ENCODE results near the gene TBX18.

The TBX18 gene

DNA sequence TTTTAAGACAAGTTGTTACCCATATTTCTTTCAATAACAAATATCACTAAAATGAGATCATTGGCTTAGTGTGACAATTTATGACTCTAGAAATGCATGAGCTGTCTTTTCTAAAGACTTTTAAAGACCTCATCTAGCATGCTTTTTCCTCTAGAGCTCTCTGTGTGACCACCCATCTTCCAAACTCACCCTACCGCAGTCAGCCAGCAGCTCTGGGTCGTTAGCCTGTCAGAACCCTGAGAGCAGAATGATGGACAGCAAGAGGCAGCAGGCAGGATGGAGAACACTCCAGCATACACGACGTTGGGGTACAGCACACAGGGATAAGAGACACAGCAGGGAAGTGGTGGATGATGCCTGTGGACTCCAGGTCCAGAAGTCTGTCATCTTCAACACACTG lies 45.1 kb upstream of the TBX18 start:
- Histone ChIP-seq H3K27ac (ENCODE audit: extremely low read depth, low read depth, low read length) (no peak overlapping the region), H3K9me3 (ENCODE audit: control insufficient read depth, insufficient read depth, low read depth, low read length) (no peaks in the 10 kb centered on the region), H3K4me1 (ENCODE audit: control insufficient read depth, insufficient read depth, low read length) (no peaks in the 10 kb centered on the region), H3K4me3 (ENCODE audit: low read depth, low read length) (no peak overlapping the region), H3K36me3 (ENCODE audit: control insufficient read depth in 2 of 2, insufficient read depth in 1 of 2, low read length in 2 of 2) (no peaks in the 10 kb centered on the region)
- ChIA-PET POLR2A (no interaction called here), CTCF (no interaction called here)
- TF ChIP-seq SP7 (tag by site-specific recombination; IDR thresholded peaks at IDR 0.05), result no peak
- TF ChIP-seq ZNF302 (tag by site-specific recombination; IDR thresholded peaks at IDR 0.05; ENCODE audit: low read depth), result no peak
- TF ChIP-seq ZIC2 (tag by site-specific recombination; IDR thresholded peaks at IDR 0.05), result no peak
- TF ChIP-seq BCL11A (tag by site-specific recombination; IDR thresholded peaks at IDR 0.05; ENCODE audit: low read depth), result no peak
- no peak for TF ChIP-seq ZNF292 (tag by site-specific recombination; IDR thresholded peaks at IDR 0.05; ENCODE audit: borderline replicate concordance, low read depth)
- TF ChIP-seq, protein P1, sequence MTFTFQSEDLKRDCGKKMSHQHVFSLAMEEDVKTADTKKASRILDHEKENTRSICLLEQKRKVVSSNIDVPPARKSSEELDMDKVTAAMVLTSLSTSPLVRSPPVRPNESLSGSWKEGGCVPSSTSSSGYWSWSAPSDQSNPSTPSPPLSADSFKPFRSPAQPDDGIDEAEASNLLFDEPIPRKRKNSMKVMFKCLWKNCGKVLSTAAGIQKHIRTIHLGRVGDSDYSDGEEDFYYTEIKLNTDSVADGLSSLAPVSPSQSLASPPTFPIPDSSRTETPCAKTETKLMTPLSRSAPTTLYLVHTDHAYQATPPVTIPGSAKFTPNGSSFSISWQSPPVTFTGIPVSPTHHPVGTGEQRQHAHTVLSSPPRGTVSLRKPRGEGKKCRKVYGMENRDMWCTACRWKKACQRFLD (tag by site-specific recombination; IDR thresholded peaks at IDR 0.05), result no peak
- no peak for TF ChIP-seq YY1 (tag by site-specific recombination; IDR thresholded peaks at IDR 0.05)
- no peak for TF ChIP-seq ZNF571 (tag by site-specific recombination; IDR thresholded peaks at IDR 0.05)
- TF ChIP-seq, protein P2, sequence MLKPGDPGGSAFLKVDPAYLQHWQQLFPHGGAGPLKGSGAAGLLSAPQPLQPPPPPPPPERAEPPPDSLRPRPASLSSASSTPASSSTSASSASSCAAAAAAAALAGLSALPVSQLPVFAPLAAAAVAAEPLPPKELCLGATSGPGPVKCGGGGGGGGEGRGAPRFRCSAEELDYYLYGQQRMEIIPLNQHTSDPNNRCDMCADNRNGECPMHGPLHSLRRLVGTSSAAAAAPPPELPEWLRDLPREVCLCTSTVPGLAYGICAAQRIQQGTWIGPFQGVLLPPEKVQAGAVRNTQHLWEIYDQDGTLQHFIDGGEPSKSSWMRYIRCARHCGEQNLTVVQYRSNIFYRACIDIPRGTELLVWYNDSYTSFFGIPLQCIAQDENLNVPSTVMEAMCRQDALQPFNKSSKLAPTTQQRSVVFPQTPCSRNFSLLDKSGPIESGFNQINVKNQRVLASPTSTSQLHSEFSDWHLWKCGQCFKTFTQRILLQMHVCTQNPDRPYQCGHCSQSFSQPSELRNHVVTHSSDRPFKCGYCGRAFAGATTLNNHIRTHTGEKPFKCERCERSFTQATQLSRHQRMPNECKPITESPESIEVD (tag by site-specific recombination; IDR thresholded peaks at IDR 0.05), result no peak
- no peak for TF ChIP-seq ZFHX2 (tag by site-specific recombination; conservative IDR thresholded peaks at IDR 0.05)
- TF ChIP-seq SCRT1 (tag by site-specific recombination; IDR thresholded peaks at IDR 0.05; ENCODE audit: borderline replicate concordance), result no peak
- TF ChIP-seq ZNF654 (tag by site-specific recombination; IDR thresholded peaks at IDR 0.05; ENCODE audit: low read depth), result no peak
- TF ChIP-seq ZNF623 (tag by site-specific recombination; IDR thresholded peaks at IDR 0.05), result no peak
- TF ChIP-seq ZNF670 (tag by site-specific recombination; IDR thresholded peaks at IDR 0.05; ENCODE audit: low read depth), result no peak
- no peak for TF ChIP-seq ZXDB (tag by site-specific recombination; IDR thresholded peaks at IDR 0.05)
- no peak for TF ChIP-seq ZNF366 (tag by site-specific recombination; conservative IDR thresholded peaks at IDR 0.05)
- TF ChIP-seq ZNF423 (tag by site-specific recombination; IDR thresholded peaks at IDR 0.05), result no peak
- TF ChIP-seq ZNF132 (tag by site-specific recombination; IDR thresholded peaks at IDR 0.05; ENCODE audit: borderline replicate concordance), result no peak
- no peak for TF ChIP-seq ZNF501 (tag by site-specific recombination; IDR thresholded peaks at IDR 0.05)

DNA sequence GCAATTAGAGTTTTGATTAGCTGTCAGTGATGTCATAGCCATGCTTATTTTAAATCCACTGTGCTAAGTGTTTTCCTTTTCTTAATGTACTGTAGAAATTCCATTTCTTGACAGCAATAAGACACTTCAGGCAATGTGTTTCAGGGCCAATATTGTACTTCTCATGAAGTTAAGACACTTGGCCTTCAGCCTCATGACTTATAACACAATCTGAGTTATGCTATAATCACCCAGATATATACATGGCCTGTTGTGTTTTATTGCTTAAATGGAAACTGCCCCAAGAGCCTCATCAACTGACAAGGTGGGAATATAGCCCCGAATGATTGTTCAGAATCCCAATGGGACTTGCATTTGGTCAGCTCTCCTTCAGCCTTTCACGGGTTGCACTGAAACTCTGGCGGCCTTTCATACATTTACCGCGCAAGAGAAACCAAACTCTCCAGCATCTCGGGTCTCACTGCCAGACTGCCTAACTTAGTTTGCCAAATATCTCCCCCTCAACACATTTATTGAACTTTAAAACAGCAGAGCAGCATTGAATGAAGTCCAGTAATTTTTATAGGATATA lies 44.2 kb upstream of the TBX18 start:
- ChIA-PET CTCF (no interaction called here), POLR2A (no interaction called here)
- no peak for TF ChIP-seq BCL11A (tag by site-specific recombination; IDR thresholded peaks at IDR 0.05; ENCODE audit: low read depth)
- TF ChIP-seq ZNF416 (tag by site-specific recombination; IDR thresholded peaks at IDR 0.05), result no peak
- no peak for TF ChIP-seq ZBTB1 (tag by site-specific recombination; IDR thresholded peaks at IDR 0.05)
- TF ChIP-seq ZBTB48 (tag by site-specific recombination; IDR thresholded peaks at IDR 0.05), result no peak
- TF ChIP-seq, protein P3, sequence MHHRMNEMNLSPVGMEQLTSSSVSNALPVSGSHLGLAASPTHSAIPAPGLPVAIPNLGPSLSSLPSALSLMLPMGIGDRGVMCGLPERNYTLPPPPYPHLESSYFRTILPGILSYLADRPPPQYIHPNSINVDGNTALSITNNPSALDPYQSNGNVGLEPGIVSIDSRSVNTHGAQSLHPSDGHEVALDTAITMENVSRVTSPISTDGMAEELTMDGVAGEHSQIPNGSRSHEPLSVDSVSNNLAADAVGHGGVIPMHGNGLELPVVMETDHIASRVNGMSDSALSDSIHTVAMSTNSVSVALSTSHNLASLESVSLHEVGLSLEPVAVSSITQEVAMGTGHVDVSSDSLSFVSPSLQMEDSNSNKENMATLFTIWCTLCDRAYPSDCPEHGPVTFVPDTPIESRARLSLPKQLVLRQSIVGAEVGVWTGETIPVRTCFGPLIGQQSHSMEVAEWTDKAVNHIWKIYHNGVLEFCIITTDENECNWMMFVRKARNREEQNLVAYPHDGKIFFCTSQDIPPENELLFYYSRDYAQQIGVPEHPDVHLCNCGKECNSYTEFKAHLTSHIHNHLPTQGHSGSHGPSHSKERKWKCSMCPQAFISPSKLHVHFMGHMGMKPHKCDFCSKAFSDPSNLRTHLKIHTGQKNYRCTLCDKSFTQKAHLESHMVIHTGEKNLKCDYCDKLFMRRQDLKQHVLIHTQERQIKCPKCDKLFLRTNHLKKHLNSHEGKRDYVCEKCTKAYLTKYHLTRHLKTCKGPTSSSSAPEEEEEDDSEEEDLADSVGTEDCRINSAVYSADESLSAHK (tag by site-specific recombination; IDR thresholded peaks at IDR 0.05), result no peak
- TF ChIP-seq ZNF16 (tag by site-specific recombination; IDR thresholded peaks at IDR 0.05; ENCODE audit: low read depth), result no peak
- no peak for TF ChIP-seq ZNF549 (tag by site-specific recombination; IDR thresholded peaks at IDR 0.05)
- no peak for TF ChIP-seq ZNF626 (tag by site-specific recombination; IDR thresholded peaks at IDR 0.05)
- no peak for TF ChIP-seq ZNF621 (tag by site-specific recombination; IDR thresholded peaks at IDR 0.05)
- TF ChIP-seq, protein P4, sequence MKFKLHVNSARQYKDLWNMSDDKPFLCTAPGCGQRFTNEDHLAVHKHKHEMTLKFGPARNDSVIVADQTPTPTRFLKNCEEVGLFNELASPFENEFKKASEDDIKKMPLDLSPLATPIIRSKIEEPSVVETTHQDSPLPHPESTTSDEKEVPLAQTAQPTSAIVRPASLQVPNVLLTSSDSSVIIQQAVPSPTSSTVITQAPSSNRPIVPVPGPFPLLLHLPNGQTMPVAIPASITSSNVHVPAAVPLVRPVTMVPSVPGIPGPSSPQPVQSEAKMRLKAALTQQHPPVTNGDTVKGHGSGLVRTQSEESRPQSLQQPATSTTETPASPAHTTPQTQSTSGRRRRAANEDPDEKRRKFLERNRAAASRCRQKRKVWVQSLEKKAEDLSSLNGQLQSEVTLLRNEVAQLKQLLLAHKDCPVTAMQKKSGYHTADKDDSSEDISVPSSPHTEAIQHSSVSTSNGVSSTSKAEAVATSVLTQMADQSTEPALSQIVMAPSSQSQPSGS (tag by site-specific recombination; IDR thresholded peaks at IDR 0.05; ENCODE audit: low read depth), result no peak
- TF ChIP-seq ZNF175 (tag by site-specific recombination; IDR thresholded peaks at IDR 0.05), result no peak
- no peak overlapping the region for H3K27ac ChIP-seq (ENCODE audit: extremely low read depth, low read depth, low read length)
- H3K4me1 ChIP-seq (ENCODE audit: control insufficient read depth, insufficient read depth, low read length), result no peaks in the 10 kb centered on the region
- no peaks in the 10 kb centered on the region for H3K9me3 ChIP-seq (ENCODE audit: control insufficient read depth, insufficient read depth, low read depth, low read length)
- H3K4me3 ChIP-seq (ENCODE audit: low read depth, low read length), result no peak overlapping the region
- H3K36me3 ChIP-seq (ENCODE audit: control insufficient read depth in 2 of 2, insufficient read depth in 1 of 2, low read length in 2 of 2), result no peaks in the 10 kb centered on the region
